GM18526 (cell line): ENCODE results near the gene ARHGEF19.

Experiments
- POLR2A ChIP-seq: IDR thresholded peaks from 3 replicates; pipeline ENCODE4 v1.6.1; 2011; ENCODE audit not compliant: insufficient read length; ENCODE audit errors: extremely low read depth

ARHGEF19 gene

DNA sequence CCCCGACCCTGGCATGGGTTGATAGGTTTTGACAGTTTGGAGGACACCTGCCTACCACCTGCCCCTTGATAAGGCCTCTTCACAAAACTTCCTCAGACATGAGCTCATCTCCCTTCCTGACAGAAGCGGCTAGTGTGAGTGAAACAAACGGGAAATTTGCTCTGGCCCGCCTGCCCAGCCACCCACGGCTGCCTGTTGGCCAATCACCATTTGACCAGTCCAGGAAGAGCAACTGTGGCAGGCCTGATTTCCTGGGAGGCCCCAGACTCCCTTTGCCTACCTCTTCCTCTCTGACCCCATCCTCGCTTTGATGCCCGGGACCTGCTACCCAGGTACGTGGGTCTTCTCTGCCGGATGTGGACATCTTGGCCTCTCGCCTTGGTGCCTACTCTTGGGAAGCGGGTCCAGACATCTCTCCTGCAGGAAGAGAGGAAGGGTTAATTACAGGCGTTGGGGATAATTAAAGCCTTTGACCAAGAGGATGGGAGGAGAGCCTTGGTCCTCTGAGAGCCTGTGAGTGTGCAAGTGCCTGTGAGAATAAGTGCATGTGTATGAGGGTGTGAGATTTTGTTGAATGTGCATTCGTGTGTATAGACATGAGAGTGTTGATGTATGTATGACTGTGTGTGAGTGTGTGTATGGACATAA is 55.5 kb downstream of the ARHGEF19 start:
- no peak for TF ChIP-seq POLR2A

DNA sequence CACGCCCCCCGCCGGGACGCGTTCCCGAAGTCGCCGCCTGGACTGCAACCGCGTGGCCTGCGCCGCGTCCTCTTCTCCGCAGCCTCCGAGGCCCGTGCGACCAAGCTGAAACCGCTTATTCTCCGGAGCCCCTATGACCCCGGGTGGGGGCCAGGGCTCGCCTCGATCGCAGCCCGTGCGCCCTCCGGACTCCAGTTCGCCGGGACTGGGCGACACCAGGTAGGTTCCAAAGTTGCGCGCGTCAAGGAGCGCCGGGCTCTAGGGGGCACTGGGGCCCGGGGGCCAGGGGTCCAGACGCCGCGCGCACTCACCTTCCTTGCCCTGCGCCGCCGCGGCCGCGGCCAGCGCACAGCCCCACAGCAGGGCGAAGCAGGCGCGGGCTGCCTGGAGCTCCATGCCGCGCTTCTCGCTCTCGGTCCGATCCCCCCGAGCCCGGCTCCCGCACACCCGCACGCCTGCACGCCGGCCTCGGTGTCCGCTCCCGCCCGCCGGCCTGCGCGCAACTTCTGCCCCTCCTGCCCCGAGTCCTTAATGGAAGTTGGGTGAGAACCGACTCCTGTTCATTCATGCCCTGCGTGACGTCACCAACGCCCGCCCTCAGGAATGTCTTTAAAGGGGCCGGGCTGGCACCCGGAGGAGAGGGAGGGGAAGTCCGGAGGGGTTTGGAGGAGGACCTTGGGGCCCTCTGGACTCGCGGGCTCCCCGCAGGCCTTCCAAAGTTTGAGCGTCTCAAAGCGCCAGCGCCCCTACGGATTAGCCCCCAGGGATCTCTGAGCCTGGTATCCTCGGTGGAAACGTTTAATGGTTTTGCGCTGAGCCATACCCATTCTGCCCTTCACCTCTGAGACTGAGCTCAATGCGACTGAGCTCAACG is 56.7 kb downstream of the ARHGEF19 start, which contains the start of gene EPHA2:
EPHA2 (minus strand) TSS at position 533 of the 874 bp plus-strand sequence; CDS start at position 396, 137 bp downstream.
- no peak for TF ChIP-seq POLR2A

DNA sequence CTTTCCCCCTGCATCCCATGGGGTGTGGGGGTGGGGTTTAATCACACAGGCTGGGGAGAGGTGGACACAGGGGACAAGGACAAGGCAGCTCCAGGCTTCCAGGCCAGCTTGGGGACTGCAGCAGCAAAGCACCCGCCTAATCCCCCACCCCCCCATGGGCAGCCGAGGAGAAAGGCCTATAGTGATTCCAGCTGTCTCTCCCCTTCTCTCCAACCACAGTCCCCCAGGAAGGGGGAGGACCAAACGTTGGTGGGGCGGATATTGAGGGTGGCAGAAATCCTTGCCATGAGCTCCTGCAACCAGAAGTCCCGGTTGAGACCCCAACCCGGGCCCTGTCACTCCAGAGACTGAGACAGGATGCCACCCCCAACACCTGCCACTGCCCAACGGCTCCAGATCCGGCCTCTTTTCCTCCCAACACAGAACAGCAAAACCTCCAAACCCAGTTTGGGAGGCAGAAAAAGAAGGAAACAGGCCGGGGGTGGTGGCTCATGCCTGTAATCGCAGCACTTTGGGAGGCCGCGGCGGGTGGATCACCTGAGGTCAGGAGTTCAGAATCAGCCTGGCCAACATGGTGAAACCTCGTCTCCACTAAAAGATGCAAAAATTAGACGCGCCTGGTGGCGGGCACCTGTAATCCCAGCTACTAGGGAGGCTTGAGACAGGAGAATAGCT is 58.3 kb downstream of the ARHGEF19 start:
- no peak for TF ChIP-seq POLR2A

DNA sequence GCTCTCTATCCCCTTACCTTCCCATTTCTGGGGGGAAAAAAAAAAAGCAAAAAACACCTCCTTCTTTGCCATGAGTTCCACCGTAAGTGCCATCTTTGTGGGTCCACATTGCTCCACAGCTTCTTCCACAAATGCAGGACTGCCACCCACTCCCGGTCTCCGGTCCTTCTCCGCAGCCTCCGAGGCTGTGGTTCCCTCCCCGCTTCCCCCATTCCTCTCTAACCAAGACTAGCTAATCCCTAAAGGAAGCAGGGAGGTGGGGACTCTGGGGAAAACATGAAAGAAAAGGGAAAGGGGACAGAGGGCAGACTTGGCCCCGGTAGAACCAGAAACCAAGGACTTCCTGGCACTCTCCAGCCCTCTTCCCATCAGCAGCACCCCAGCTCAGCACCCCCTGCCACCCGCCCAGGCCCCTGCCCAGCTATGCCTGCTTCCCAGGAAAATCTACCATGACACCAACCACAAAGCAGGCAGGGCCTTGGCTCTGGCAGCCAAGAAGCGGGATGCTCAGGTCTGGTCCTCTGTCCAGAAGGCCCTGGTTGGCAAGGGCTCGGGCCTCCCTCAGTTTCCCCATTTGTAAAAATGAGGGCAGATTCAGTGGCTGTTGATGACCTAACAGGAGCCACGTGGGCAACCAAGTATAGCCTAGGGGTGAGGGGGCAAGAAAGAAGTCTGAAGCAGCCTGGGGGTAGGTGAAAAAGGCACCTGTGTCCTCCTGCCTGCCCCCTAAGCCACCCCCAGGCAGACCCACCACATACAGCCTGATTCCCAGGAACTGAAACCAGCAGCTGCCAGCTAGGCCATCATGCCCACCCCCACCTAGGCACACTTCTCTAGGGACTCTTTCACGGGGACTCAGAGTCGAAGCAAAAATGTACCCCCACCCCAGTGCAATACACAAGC is 59.1 kb downstream of the ARHGEF19 start:
- TF ChIP-seq POLR2A: no peak

DNA sequence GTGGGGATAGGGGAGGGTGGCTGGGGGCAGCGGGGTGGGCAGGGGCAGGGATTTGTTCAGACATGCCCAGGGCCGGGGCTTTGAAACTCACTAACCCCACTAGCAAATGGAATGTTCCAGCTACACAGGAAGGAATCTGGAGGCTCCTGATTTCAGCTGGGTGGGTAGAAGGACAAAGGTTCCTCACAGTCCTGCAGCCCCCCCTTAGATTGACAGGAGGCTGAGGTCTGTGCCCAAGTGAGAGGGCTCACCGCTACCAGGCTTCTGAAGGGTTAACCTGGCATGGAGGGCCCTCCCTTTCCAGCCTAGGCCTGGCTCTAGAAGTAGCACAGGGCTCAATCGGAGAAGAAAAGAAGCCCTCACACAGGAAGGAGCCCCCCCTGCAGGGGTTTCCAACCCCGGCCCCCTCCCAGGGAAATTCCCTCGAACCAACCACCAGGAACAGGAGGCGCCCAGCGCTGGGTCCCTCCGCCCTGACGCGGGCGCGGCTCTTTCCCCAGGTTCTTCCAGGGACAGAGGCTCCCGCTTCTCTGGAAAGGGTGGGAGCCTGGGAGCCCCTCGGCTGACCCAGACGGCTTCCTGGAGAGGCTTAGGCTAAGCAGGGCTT is 59.9 kb downstream of the ARHGEF19 start:
- TF ChIP-seq POLR2A: no peak

DNA sequence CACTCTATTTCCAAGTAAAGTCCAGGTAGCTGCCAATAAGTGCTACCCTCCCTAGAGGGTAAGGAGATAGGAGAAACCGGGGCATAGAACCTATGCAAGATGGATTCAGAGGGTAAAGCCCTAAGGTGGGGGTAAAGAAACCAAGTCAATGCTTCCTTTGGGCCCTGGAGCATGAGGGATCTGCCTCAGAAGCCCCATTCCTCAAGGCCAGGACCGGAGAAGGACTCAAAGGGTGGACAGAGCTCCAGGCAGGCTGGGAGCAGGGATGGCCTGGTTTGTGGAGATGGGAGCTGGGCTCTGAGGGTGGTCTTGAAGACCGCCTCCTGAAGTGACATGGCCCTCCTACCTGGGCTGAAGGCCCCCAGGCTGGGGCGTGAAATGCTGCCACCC is 60.5 kb downstream of the ARHGEF19 start:
- no peak for TF ChIP-seq POLR2A

DNA sequence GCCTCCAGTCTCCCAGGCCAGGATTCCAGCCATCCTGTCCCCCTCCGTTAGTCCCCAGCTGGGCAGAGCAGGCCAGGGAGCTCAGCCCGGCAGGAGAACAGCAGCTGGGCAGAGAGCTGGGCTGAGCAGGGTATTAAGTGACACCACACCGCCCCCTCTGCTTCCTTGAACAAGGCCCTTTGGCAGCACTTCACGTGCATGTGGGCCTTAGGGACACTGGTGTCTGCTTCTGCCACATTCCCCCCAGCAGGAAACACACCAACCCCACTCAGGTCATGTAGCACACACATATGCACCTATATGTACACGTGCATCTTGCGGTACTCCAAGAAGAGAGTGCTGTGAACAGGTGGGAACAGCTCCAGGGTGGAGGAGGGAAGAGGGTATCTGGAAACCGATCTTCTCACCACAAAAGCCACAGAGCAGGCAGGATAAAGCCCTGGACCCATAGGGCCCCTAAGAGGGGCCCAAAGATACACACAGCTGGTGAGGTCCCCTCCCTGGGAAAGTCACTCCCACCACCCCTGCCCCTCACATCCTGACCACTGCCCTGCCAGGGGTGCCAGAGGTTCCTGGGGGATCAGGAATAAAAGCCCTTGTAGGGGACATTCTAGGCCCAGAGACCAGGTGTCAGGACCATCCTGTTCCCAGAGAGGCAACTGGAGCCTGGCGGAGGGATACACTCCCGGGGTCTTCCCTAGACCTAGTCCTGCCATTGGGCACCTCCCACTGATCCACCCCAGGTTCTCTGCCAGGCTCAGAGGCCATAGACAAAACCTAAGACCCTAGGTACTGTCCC is 61.1 kb downstream of the ARHGEF19 start:
- TF ChIP-seq POLR2A: no peak

DNA sequence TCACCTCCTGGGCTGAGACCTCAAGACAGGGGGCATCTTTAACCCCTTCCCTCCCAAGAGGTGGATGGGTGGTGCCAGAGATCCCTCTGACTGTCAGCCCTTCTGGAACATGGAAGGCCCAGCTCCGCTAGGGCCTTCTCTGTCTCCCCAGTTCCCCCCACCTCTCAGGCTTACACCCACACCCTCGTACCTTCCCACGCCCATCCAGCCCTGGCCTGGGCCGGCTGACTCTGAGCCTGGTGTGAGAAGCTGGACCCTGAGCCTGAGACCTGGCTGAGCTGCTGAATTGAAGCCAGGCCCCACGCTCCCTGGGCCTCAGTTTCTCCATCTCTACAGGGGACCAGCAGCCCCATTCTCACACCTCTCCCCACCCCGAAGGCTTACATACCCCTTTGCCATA is 61.9 kb downstream of the ARHGEF19 start:
- no peak for TF ChIP-seq POLR2A

DNA sequence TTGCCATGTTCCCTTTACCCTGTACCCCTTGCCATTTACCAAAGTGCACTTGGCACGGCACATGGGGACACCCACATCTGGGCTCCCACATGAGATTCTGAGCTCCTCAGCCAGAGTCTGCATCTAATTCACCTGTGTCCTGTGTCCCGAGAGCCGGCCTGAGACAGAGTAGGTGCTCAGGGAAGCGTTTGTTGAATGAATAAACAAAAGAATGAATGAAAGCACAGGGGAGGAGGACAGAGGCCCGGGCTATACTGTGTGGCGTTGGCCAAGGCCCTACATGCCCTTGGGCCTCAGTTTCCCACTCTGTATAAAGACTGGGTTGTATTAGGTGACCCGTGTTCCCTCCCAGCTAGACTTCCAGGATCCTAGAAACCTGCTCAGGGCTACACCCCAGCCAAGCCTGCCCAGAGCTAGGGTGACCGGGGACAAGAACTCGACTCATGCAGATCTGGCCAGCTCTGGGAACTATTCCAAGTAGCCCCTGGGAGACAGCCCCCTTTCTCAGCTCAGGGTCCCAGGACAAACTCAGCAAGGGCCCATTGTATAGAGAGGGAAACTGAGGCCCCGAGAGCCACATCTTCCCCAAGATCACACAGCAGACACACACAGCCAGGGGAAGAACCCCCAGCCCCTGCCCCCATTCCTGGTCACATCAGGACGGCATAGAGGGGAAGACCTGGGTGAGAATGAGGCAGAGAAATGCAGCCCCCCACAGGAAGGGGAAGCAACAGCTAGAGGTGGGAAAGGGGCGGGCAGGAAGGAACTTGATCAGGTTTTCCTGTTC is 62.6 kb downstream of the ARHGEF19 start:
- no peak for TF ChIP-seq POLR2A

DNA sequence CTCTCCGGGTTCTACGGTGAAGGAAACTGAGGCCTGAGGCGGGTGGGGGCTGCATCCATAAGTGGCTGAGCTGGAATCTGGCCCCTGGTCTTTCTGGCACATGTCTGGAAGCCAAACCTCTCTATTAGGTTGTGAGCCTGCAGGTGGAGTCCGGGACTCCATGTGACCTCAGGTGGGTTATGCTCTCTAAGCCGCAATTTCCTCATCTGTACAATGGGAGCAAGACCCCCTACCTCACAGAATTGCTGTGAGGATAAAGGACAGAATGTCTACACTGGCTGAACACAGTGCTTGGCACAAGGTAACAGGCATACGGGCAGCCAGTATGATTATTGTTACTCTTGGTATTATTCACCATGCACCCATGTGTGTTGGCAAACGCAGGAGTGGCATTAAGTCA is 63.3 kb downstream of the ARHGEF19 start:
- TF ChIP-seq POLR2A: no peak

DNA sequence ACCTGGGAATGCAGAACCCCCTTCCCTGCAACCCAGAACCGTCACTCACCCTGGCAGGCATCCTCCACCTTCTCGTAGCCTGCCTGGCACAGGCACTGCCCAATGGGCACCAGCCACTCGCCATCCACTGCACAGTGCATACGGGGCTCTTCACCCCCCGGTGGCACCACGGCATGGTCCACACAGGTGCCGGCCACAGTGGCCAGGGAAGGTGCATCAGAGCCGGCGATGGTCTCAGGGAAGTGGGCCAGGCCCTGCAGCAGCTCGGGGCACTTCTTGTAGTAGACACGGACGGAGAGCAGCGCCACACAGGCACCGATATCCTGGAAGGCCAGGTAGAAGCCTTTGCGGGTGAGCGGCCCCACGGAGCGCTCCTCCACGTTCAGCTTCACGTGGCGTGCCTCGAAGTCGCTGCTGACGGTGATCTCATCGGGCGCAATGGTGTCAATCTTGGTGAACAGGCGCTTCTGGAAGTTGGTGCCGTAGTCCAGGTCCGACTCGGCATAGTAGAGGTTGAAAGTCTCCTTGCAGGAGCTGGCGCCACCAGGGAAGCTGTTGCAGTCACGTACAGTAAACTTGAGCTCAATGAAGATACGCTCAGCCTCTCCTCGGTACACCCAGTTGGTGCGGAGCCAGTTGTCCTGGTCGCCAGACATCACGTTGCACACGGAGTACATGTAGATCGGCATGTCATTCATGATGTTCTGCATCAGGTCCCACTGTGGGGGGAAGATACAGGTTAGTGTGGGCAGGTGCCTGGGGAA is 63.9 kb downstream of the ARHGEF19 start:
- TF ChIP-seq POLR2A: no peak
